HepG2 (cell line): Measurements from ENCODE around the gene REEP3. TPM values are rescaled to one million over a fixed set of nuclear protein-coding genes. Genes with fewer than 3 reads are reported as not detected.

Source experiments
- ATAC-seq: fragments of 200-7000 bp; cut with Tn5 transposase; 3 replicates; pipeline ENCODE4 v1.9.1; 2020; ENCODE audit warnings: mild to moderate bottlenecking, moderate library complexity
- BruUV-seq: library from RNA; stranded (reverse); fragments of 400-500 nt; replicated peaks from 2 replicates; lab custom pipeline; 2021; lab: Mats Ljungman, UMichigan
- CTCF ChIA-PET: fragments of 300-600 bp; formaldehyde crosslinking; extraction: SDS; loops from one replicate; lab custom pipeline; 2021; ENCODE audit warnings: low total read pairs, inconsistent platforms, low intra/inter-chr PET ratio; lab: Yijun Ruan, JAX
- POLR2A ChIA-PET: fragments of 350-600 bp; sonication (Branson Sonifier 250); formaldehyde crosslinking; loops from one replicate; lab custom pipeline; 2020; ENCODE audit warnings: antibody characterized with exemption, inconsistent platforms; lab: Yijun Ruan, JAX
- DNase-seq: peaks from one replicate; pipeline ENCODE4 v3.0.0-alpha.2; 2015; ENCODE audit warnings: low spot score
- FAIRE-seq: peaks from 3 replicates; lab custom pipeline; 2011; peaks lifted over from hg19 to GRCh38; lab: Jason Lieb, UNC
- H2AFZ ChIP-seq: one replicate; pipeline ENCODE4 v1.6.1; 2011; ENCODE audit warnings: low read length, inconsistent platforms
- H3K27ac ChIP-seq: fragments of 300-600 bp; 3 replicates; pipeline ENCODE4 v1.8.0; 2011; ENCODE audit warnings: mixed run types, mild to moderate bottlenecking, mixed read lengths, low read length, inconsistent platforms; ENCODE audit not compliant: insufficient read depth; ENCODE audit errors: extremely low read length
- H3K27me3 ChIP-seq, 2 experiments: fragments of 200-600 bp in 1 of 2; 2 replicates in 1 of 2; 3 replicates in 1 of 2; pipeline versions ENCODE4 v1.6.0 to v1.8.0; 2011; ENCODE audit warnings: low read length in 2 of 2, mild to moderate bottlenecking in 2 of 2, moderate library complexity in 2 of 2, inconsistent platforms in 1 of 2; ENCODE audit not compliant: insufficient read depth in 2 of 2, control insufficient read depth in 1 of 2
- H3K36me3 ChIP-seq, 2 experiments: fragments of 200-600 bp in 1 of 2; replicated peaks in 1 of 2; 2 replicates in 1 of 2; 3 replicates in 1 of 2; pipeline versions ENCODE4 v1.5.1 to v1.8.0; 2011; ENCODE audit warnings: low read length in 2 of 2, inconsistent platforms in 1 of 2; ENCODE audit not compliant: insufficient read depth in 2 of 2, control insufficient read depth in 1 of 2
- H3K4me1 ChIP-seq: 2 replicates; pipeline ENCODE4 v1.5.1; 2012; ENCODE audit warnings: low read length, inconsistent platforms; ENCODE audit not compliant: insufficient read depth
- H3K4me2 ChIP-seq: 2 replicates; pipeline ENCODE4 v1.6.0; 2011; ENCODE audit warnings: low read depth, low read length, inconsistent platforms
- H3K4me3 ChIP-seq, 3 experiments: fragments of 200-600 bp in 1 of 3; sonication (generic), shearing (Covaris generic) in 1 of 3; replicated peaks in 1 of 3; 2 replicates each; pipeline ENCODE4 v1.5.1; 2011 to 2016; ENCODE audit warnings: low read length in 3 of 3, inconsistent platforms in 2 of 3, low read depth in 2 of 3, mild to moderate bottlenecking in 2 of 3, control low read depth in 1 of 3, mixed read lengths in 1 of 3; ENCODE audit not compliant: insufficient read depth in 1 of 3
- H3K79me2 ChIP-seq: one replicate; pipeline ENCODE4 v1.6.1; 2011; ENCODE audit warnings: low read length, inconsistent platforms; ENCODE audit not compliant: insufficient read depth
- H3K9ac ChIP-seq: 2 replicates; pipeline ENCODE4 v1.6.0; 2011; ENCODE audit warnings: mild to moderate bottlenecking, low read depth, low read length, inconsistent platforms; ENCODE audit not compliant: insufficient read depth
- H3K9me3 ChIP-seq: 2 replicates; pipeline ENCODE4 v1.5.1; 2012; ENCODE audit warnings: mild to moderate bottlenecking, low read length
- H4K20me1 ChIP-seq: 2 replicates; pipeline ENCODE4 v1.6.0; 2011; ENCODE audit warnings: inconsistent platforms, mild to moderate bottlenecking, low read length, moderate library complexity; ENCODE audit not compliant: insufficient read depth
- BCL3 ChIP-seq: sonication (generic); formaldehyde crosslinking; IDR thresholded peaks from 2 replicates; pipeline ENCODE4 v1.5.1; 2020; ENCODE audit warnings: mild to moderate bottlenecking, missing genetic modification reagents, moderate library complexity
- CBX5 ChIP-seq: sonication (generic); formaldehyde crosslinking; IDR thresholded peaks from 2 replicates; pipeline ENCODE4 v1.4.0; 2020; ENCODE audit warnings: missing genetic modification reagents, borderline replicate concordance
- KAT2B ChIP-seq: fragments of 150-350 bp; IDR thresholded peaks from 2 replicates; pipeline ENCODE4 v1.6.1; 2014; ENCODE audit warnings: low read depth, low read length, borderline replicate concordance
- MED1 ChIP-seq: sonication (generic); formaldehyde crosslinking; IDR thresholded peaks from 2 replicates; pipeline ENCODE4 v1.4.0; 2020; ENCODE audit warnings: missing genetic modification reagents
- MEIS2 ChIP-seq: sonication (generic); formaldehyde crosslinking; IDR thresholded peaks from 2 replicates; pipeline ENCODE4 v1.9.0; 2021; ENCODE audit warnings: mild to moderate bottlenecking, missing genetic modification reagents
- MLX ChIP-seq: IDR thresholded peaks from 2 replicates; pipeline ENCODE4 v1.6.1; 2016
- MXD3 ChIP-seq: IDR thresholded peaks from 2 replicates; pipeline ENCODE4 v1.6.1; 2016; ENCODE audit warnings: mild to moderate bottlenecking, missing biosample characterization, missing genetic modification reagents
- RAD51 ChIP-seq: fragments of 450-650 bp; IDR thresholded peaks from 2 replicates; pipeline ENCODE4 v1.6.1; 2016; ENCODE audit warnings: borderline replicate concordance
- SRSF9 ChIP-seq: fragments of 200-400 bp; formaldehyde crosslinking; IDR thresholded peaks from 2 replicates; pipeline ENCODE4 v1.6.1; 2018; ENCODE audit warnings: borderline replicate concordance, mild to moderate bottlenecking, low read depth, low read length; ENCODE audit not compliant: insufficient read depth, poor library complexity, severe bottlenecking
- TFAP4 ChIP-seq: sonication (generic); IDR thresholded peaks from 2 replicates; pipeline ENCODE4 v1.6.1; 2016; ENCODE audit warnings: low read depth, borderline replicate concordance
- THYN1 ChIP-seq: sonication (generic); formaldehyde crosslinking; IDR thresholded peaks from 2 replicates; pipeline ENCODE4 v1.8.1; 2023; ENCODE audit warnings: low read depth, mild to moderate bottlenecking, moderate library complexity, missing genetic modification reagents, borderline replicate concordance
- ZNF547 ChIP-seq: sonication (generic); formaldehyde crosslinking; IDR thresholded peaks from 2 replicates; pipeline ENCODE4 v1.5.1; 2020; ENCODE audit warnings: mild to moderate bottlenecking, missing genetic modification reagents
- ZNF646 ChIP-seq: sonication (generic); formaldehyde crosslinking; IDR thresholded peaks from 2 replicates; pipeline ENCODE4 v1.9.0; 2021; ENCODE audit warnings: mild to moderate bottlenecking, missing genetic modification reagents
- ZNF781 ChIP-seq: sonication (generic); formaldehyde crosslinking; IDR thresholded peaks from 2 replicates; pipeline ENCODE4 v1.5.1; 2020; ENCODE audit warnings: borderline replicate concordance, mild to moderate bottlenecking, missing genetic modification reagents; ENCODE audit errors: not compliant biosample characterization
- WGBS: methylation state at CpG from one replicate; pipeline ENCODE4 v1.1.6; 2017; ENCODE audit warnings: low lambda C conversion rate; 5-methylcytosine and 5-hydroxymethylcytosine counted together
- in situ Hi-C: cut with HindIII; loops from 2 replicates; pipeline ENCODE4 v1.10.0; 2017; ENCODE audit warnings: low pct_unique_long_range_greater_than_20kb; ENCODE audit not compliant: extremely low pct_ligation_motif_present
- intact Hi-C: fragments of 100-400 bp; cut with micrococcal nuclease; formaldehyde crosslinking; loops from one replicate; pipeline ENCODE4 v1.10.0; 2022; ENCODE audit not compliant: unreplicated experiment
- polyA plus RNA-seq, 8 experiments: library from polyadenylated mRNA; depleted of rRNA in 3 of 8; stranded (reverse) in 7 of 8; unstranded in 1 of 8; fragments of >200 nt; fragmentation: Illumina TruSeq in 4 of 8; extraction: Trizol in 4 of 8; gene quantifications; 2 replicates each; pipeline versions ENCODE4 v1.2.1 to v1.2.3, GENCODE V29; 2011 to 2016; ENCODE audit warnings: low read depth in 4 of 8, missing spikeins in 1 of 8, mixed read lengths in 1 of 8; ENCODE audit not compliant: insufficient read depth in 1 of 8
- total RNA-seq, 5 experiments: library from RNA; depleted of rRNA; stranded (reverse); fragments of >200 nt; fragmentation: Illumina TruSeq; extraction: Trizol; gene quantifications; 2 replicates each; pipeline ENCODE4 v1.2.3, GENCODE V29; 2016; ENCODE audit warnings: low read depth in 1 of 5

The REEP3 gene
- total and polyA plus RNA-seq, 2 of the 13 experiments (the other 11 are each of a cell fraction or from before 2014, with no cell fraction given), result 7.1 to 31.4 TPM

GRCh38 chr10:63603709-63604445 lies 82.7 kb downstream of the REEP3 start:
- no peaks in the 10 kb centered on the region for H3K9me3 ChIP-seq
- ChIA-PET POLR2A (no interaction called here), CTCF (no interaction called here)
- no peak overlapping the region for H3K9ac ChIP-seq
- ATAC-seq, result no peak
- intact Hi-C loops (no loop called here), in situ Hi-C loops (no loop called here)
- WGBS, result 98% methylated on average over 7 of the region's 7 CpGs
- H3K4me1 ChIP-seq, result no peaks in the 10 kb centered on the region
- FAIRE-seq, result no peak
- H3K27ac ChIP-seq, result no peak overlapping the region
- H3K27me3 ChIP-seq, result no peaks in the 10 kb centered on the region
- no peak overlapping the region for H3K4me3 ChIP-seq
- no peak for DNase-seq
- no peak overlapping the region for H2AFZ ChIP-seq
- H4K20me1 ChIP-seq, result no peaks in the 10 kb centered on the region; the same call in 1 of the 2 replicates
- H3K36me3 ChIP-seq, result no peaks in the 10 kb centered on the region; a peak in 2 of 5 replicates
- no peaks in the 10 kb centered on the region for H3K79me2 ChIP-seq
- H3K4me2 ChIP-seq, result no peak overlapping the region
- BruUV-seq, result no TSS peak
- TF ChIP-seq ZNF646 (CRISPR knock-in tag), result no peak
- TF ChIP-seq CBX5 (CRISPR knock-in tag), result no peak
- no peak for TF ChIP-seq MED1 (CRISPR knock-in tag)
- no peak for TF ChIP-seq MLX (CRISPR knock-in tag)
- no peak for TF ChIP-seq MEIS2 (CRISPR knock-in tag)
- no peak for TF ChIP-seq MXD3 (CRISPR knock-in tag)
- TF ChIP-seq BCL3 (CRISPR knock-in tag), result no peak
- no peak for TF ChIP-seq ZNF547
- TF ChIP-seq THYN1 (CRISPR knock-in tag), result no peak
- no peak for TF ChIP-seq TFAP4
- TF ChIP-seq ZNF781 (CRISPR knock-in tag), result no peak
- no peak for TF ChIP-seq KAT2B
- TF ChIP-seq RAD51, result no peak
- TF ChIP-seq SRSF9, result no peak
